Fibroblast of lung (primary cell): ENCODE results near the gene KIF5A. TPM values are rescaled to one million over a fixed set of nuclear protein-coding genes. Genes with fewer than 3 reads are reported as not detected.

Source experiments
- DNase-seq, 2 donors: peaks; one replicate each; pipeline versions ENCODE4 v3.0.0 to v3.0.0-alpha.2; 2010; ENCODE audit warnings: low read depth in 2 of 2
- H2AFZ ChIP-seq: 2 replicates; pipeline ENCODE4 v1.5.1; 2012; ENCODE audit warnings: low read length, control low read depth, inconsistent platforms
- H3K27ac ChIP-seq: 2 replicates; pipeline ENCODE4 v1.5.1; 2011; ENCODE audit warnings: low read length, control low read depth; ENCODE audit not compliant: insufficient read depth
- H3K27me3 ChIP-seq: 2 replicates; pipeline ENCODE4 v1.5.1; 2011; ENCODE audit warnings: mild to moderate bottlenecking, low read length; ENCODE audit not compliant: control insufficient read depth, insufficient read depth
- H3K36me3 ChIP-seq: 2 replicates; pipeline ENCODE4 v1.5.1; 2011; ENCODE audit warnings: low read length; ENCODE audit not compliant: control insufficient read depth, insufficient read depth
- H3K4me1 ChIP-seq: 2 replicates; pipeline ENCODE4 v1.5.1; 2011; ENCODE audit warnings: low read length; ENCODE audit not compliant: control insufficient read depth, insufficient read depth; ENCODE audit errors: extremely low read depth
- H3K4me2 ChIP-seq: 2 replicates; pipeline ENCODE4 v1.5.1; 2011; ENCODE audit warnings: low read length, control low read depth; ENCODE audit not compliant: insufficient read depth; ENCODE audit errors: extremely low read depth
- H3K4me3 ChIP-seq, 4 experiments: fragments of 200-600 bp in 1 of 4; sonication (generic) in 1 of 4; replicated peaks in 1 of 4; 2 replicates each; pipeline ENCODE4 v1.5.1; 2011 to 2016; ENCODE audit warnings: low read length in 4 of 4, low read depth in 3 of 4, mild to moderate bottlenecking in 3 of 4, control low read depth in 2 of 4, inconsistent platforms in 1 of 4, mixed read lengths in 1 of 4; ENCODE audit not compliant: insufficient read depth in 1 of 4; ENCODE audit errors: control extremely low read depth in 1 of 4
- H3K79me2 ChIP-seq: 2 replicates; pipeline ENCODE4 v1.5.1; 2012; ENCODE audit warnings: mild to moderate bottlenecking, low read length, inconsistent platforms; ENCODE audit not compliant: control insufficient read depth, insufficient read depth
- H3K9ac ChIP-seq: 2 replicates; pipeline ENCODE4 v1.5.1; 2011; ENCODE audit warnings: mild to moderate bottlenecking, low read length, control low read depth; ENCODE audit not compliant: insufficient read depth
- H3K9me3 ChIP-seq: 2 replicates; pipeline ENCODE4 v1.5.1; 2012; ENCODE audit warnings: low read depth, low read length; ENCODE audit not compliant: control insufficient read depth, insufficient read depth
- H4K20me1 ChIP-seq: 2 replicates; pipeline ENCODE4 v1.5.1; 2011; ENCODE audit warnings: low read length; ENCODE audit not compliant: control insufficient read depth, insufficient read depth; ENCODE audit errors: extremely low read depth
- EZH2 ChIP-seq: IDR thresholded peaks from 2 replicates; pipeline ENCODE4 v1.5.1; 2012; ENCODE audit warnings: low read length, control low read depth, mild to moderate bottlenecking; ENCODE audit errors: missing control alignments
- polyA plus RNA-seq, 2 donors: library from polyadenylated mRNA; depleted of rRNA in 1 of 2; stranded (reverse) in 1 of 2; unstranded in 1 of 2; fragments of >200 nt; gene quantifications; 2 replicates each; pipeline ENCODE4 v1.2.1, GENCODE V29; 2011 to 2012; ENCODE audit warnings: missing spikeins in 1 of 2
- total RNA-seq: library from RNA; depleted of rRNA; stranded (reverse); fragments of >200 nt; gene quantifications from 2 replicates; pipeline ENCODE4 v1.2.1, GENCODE V29; 2014
- TF ChIP-seq, protein P1 (sequence below), 2 donors: IDR thresholded peaks in 1 of 2; conservative IDR thresholded peaks in 1 of 2; 1 replicate in 1 of 2; 2 replicates in 1 of 2; pipeline ENCODE4 v1.5.1; 2011 to 2012; ENCODE audit warnings: low read length in 2 of 2, control low read depth in 1 of 2, inconsistent platforms in 1 of 2, low read depth in 1 of 2, mild to moderate bottlenecking in 1 of 2

The KIF5A gene
- total and polyA plus RNA-seq, 2 donors (not counting 1 experiment from before 2014, with no cell fraction given): 0.53 to 1.3 TPM

DNA sequence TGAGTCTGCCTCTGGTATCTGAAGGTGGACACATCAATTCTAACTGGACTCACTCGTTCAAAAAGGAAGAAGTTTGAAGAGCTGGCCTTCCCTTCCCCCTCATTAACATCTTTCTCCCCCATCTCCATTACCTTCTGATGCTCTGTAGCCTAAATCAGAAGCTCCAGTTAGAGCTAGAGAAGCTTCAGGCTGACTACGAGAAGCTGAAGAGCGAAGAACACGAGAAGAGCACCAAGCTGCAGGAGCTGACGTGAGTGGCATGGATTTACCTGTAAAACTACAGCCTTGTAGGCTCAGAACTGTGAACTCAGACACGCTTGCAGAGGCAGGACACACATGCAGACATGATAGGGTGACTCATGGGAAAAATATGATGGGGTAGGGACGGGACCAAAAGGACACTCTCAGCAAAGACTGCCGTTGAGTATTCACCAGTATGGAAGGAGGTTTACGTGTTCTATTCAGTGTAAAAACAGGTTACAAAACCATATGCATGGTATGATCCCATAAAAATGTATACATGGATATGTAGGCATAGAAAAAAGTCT is 26.8 kb downstream of the KIF5A start:
- no peak overlapping the region for H3K27ac ChIP-seq
- no peak for TF ChIP-seq EZH2
- TF ChIP-seq, protein P1, sequence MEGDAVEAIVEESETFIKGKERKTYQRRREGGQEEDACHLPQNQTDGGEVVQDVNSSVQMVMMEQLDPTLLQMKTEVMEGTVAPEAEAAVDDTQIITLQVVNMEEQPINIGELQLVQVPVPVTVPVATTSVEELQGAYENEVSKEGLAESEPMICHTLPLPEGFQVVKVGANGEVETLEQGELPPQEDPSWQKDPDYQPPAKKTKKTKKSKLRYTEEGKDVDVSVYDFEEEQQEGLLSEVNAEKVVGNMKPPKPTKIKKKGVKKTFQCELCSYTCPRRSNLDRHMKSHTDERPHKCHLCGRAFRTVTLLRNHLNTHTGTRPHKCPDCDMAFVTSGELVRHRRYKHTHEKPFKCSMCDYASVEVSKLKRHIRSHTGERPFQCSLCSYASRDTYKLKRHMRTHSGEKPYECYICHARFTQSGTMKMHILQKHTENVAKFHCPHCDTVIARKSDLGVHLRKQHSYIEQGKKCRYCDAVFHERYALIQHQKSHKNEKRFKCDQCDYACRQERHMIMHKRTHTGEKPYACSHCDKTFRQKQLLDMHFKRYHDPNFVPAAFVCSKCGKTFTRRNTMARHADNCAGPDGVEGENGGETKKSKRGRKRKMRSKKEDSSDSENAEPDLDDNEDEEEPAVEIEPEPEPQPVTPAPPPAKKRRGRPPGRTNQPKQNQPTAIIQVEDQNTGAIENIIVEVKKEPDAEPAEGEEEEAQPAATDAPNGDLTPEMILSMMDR (conservative IDR thresholded peaks at IDR 0.05 in 1 of 2, IDR thresholded peaks at IDR 0.05 in 1 of 2; ENCODE audit: low read depth in 1 of 2, low read length in 2 of 2): no peak
- DNase-seq: no peak

DNA sequence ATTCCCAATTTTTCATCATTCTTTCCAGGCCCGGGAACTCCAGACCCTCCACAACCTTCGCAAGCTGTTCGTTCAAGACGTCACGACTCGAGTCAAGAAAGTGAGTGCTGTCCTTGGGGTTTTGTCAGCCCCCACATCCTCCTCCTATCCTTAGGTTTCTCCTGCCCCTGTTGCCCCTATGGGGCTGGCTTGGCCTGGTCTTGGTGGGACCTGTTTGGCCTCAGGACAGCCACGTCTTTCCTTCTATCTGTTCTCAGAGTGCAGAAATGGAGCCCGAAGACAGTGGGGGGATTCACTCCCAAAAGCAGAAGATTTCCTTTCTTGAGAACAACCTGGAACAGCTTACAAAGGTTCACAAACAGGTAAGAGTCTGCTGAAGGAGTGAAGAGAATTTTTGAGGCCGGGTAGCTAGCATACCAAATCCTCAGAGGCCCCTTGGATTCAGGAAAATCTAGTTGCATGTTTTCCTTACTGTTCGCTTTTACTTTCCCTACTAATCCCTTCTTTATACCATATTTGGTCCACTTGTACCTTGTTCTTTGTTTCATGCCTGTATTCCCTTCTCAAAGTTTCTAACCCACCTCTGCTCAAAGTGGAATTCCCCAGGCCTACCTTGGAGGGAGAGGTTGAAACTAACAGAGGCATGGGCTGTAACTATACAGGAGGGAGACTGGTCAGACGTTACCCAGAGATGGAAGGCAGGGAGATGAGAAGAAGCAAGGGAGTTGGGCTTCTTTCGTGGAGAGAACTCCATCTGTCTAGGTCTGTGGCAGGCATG is 28.3 kb downstream of the KIF5A start:
- Histone ChIP-seq H2AFZ (no peak overlapping the region), H3K36me3 (no peaks in the 10 kb centered on the region), H3K4me1 (no peaks in the 10 kb centered on the region), H3K4me3 (no peak overlapping the region), H3K9me3 (no peaks in the 10 kb centered on the region), H3K4me2 (no peak overlapping the region), H3K27ac (no peak overlapping the region), H3K9ac (no peak overlapping the region), H4K20me1 (no peaks in the 10 kb centered on the region), H3K27me3 (no peaks in the 10 kb centered on the region), H3K79me2 (no peaks in the 10 kb centered on the region)
- no peak for DNase-seq
- TF ChIP-seq, protein P1 (conservative IDR thresholded peaks at IDR 0.05 in 1 of 2, IDR thresholded peaks at IDR 0.05 in 1 of 2; ENCODE audit: low read depth in 1 of 2, low read length in 2 of 2): no peak
- no peak for TF ChIP-seq EZH2

More for the DNA sequence above, 26.8 kb downstream of the KIF5A start:
- Histone ChIP-seq H4K20me1 (no peaks in the 10 kb centered on the region), H3K4me1 (no peaks in the 10 kb centered on the region), H3K4me2 (no peak overlapping the region), H2AFZ (no peak overlapping the region), H3K4me3 (no peak overlapping the region), H3K27me3 (no peaks in the 10 kb centered on the region), H3K9ac (no peak overlapping the region), H3K79me2 (no peaks in the 10 kb centered on the region), H3K9me3 (no peaks in the 10 kb centered on the region), H3K36me3 (no peaks in the 10 kb centered on the region)

DNA sequence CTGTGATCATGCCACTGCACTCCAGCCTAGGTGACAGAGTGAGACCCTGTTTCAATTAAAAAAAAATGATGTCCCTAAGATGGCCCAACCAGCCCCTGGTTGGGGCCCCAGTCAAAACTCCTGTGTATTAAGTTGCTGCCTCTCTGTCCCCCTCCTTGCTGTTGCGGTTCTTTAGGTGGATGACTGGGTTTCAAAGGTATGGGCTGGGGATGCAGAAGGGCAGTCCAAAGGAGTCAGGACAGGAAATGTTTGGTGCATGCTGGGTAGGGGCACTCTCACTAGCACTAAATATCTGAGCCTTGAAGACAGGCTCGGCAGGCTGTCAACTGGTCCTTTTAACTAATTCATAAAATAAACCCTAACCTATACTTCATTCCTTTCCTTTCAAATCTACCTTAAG is 29.2 kb downstream of the KIF5A start:
- Histone ChIP-seq H3K79me2 (no peaks in the 10 kb centered on the region), H3K9me3 (no peaks in the 10 kb centered on the region), H3K27ac (no peak overlapping the region), H4K20me1 (no peaks in the 10 kb centered on the region), H3K4me1 (no peaks in the 10 kb centered on the region), H3K4me3 (no peak overlapping the region), H3K4me2 (no peak overlapping the region), H2AFZ (no peak overlapping the region), H3K36me3 (no peaks in the 10 kb centered on the region), H3K9ac (no peak overlapping the region), H3K27me3 (no peaks in the 10 kb centered on the region)
- TF ChIP-seq, protein P1 (conservative IDR thresholded peaks at IDR 0.05 in 1 of 2, IDR thresholded peaks at IDR 0.05 in 1 of 2; ENCODE audit: low read depth in 1 of 2, low read length in 2 of 2): no peak
- no peak for TF ChIP-seq EZH2
- DNase-seq: peak in 1 of 2 donors; percentile 9
